GM06990 (cell line): ENCODE results near the gene ENDOG.

Source experiments
- DNase-seq: peaks from one replicate; pipeline ENCODE4 v3.0.0-alpha.2; 2011; ENCODE audit not compliant: insufficient read length; ENCODE audit errors: extremely low read depth
- H3K27me3 ChIP-seq: replicated peaks from 2 replicates; pipeline ENCODE4 v1.6.0; 2011; ENCODE audit warnings: low read length; ENCODE audit not compliant: control insufficient read depth, insufficient read depth
- H3K36me3 ChIP-seq: 2 replicates; pipeline ENCODE4 v1.5.1; 2011; ENCODE audit warnings: low read length; ENCODE audit not compliant: control insufficient read depth, insufficient read depth
- H3K4me3 ChIP-seq: replicated peaks from 2 replicates; pipeline ENCODE4 v1.5.1; 2011; ENCODE audit warnings: low read depth, mild to moderate bottlenecking, control low read depth, low read length
- CTCF ChIP-seq: IDR thresholded peaks from 2 replicates; pipeline ENCODE4 v1.5.1; 2011; ENCODE audit warnings: low read length, control low read depth, mild to moderate bottlenecking, inconsistent platforms; ENCODE audit not compliant: insufficient read depth, poor library complexity, severe bottlenecking

Gene ENDOG

GRCh38 chr9:128807827-128808226 is 10.5 kb upstream of the ENDOG start:
- H3K36me3 ChIP-seq: peaks cover 28% of the 10 kb centered on the region
- no peak overlapping the region for H3K4me3 ChIP-seq
- no peak for DNase-seq
- TF ChIP-seq CTCF: no peak
- no peaks in the 10 kb centered on the region for H3K27me3 ChIP-seq

GRCh38 chr9:128808543-128808942 is 9.8 kb upstream of the ENDOG start:
- no peak for TF ChIP-seq CTCF
- peaks cover 24% of the 10 kb centered on the region for H3K36me3 ChIP-seq
- DNase-seq: no peak
- no peak overlapping the region for H3K4me3 ChIP-seq
- H3K27me3 ChIP-seq: no peaks in the 10 kb centered on the region

- no peak for DNase-seq
- Histone ChIP-seq H3K36me3 (peaks cover 21% of the 10 kb centered on the region), H3K27me3 (no peaks in the 10 kb centered on the region), H3K4me3 (no peak overlapping the region)
- TF ChIP-seq CTCF: no peak
These were observed 9.2 kb upstream of the ENDOG start for GRCh38 chr9:128809036-128809599.

GRCh38 chr9:128809831-128810230 is 8.5 kb upstream of the ENDOG start:
- TF ChIP-seq CTCF: no peak
- Histone ChIP-seq H3K27me3 (no peaks in the 10 kb centered on the region), H3K4me3 (no peak overlapping the region), H3K36me3 (peaks cover 21% of the 10 kb centered on the region)
- no peak for DNase-seq

GRCh38 chr9:128810873-128811272 is 7.4 kb upstream of the ENDOG start:
- Histone ChIP-seq H3K4me3 (no peak overlapping the region), H3K36me3 (peaks cover 18% of the 10 kb centered on the region), H3K27me3 (no peaks in the 10 kb centered on the region)
- no peak for TF ChIP-seq CTCF
- DNase-seq: no peak
